Stimulated activated CD4-positive, alpha-beta T cell treated with anti-CD3 and anti-CD28 coated beads, Interleukin-4, amount 100 ng/mL, for 48 hours (primary cell): ENCODE data around the gene UBE3A.

Experiments
- DNase-seq, 2 donors: peaks; one replicate each; pipeline ENCODE4 v3.0.0-alpha.2; 2020; ENCODE audit warnings: low read depth in 2 of 2

Gene UBE3A

GRCh38 chr15:25403771-25404170 lies 35.1 kb downstream of the UBE3A start:
- no peak for DNase-seq

GRCh38 chr15:25402342-25402741 lies 36.5 kb downstream of the UBE3A start:
- DNase-seq: no peak

GRCh38 chr15:25401501-25401900 lies 37.3 kb downstream of the UBE3A start:
- no peak for DNase-seq

GRCh38 chr15:25397100-25397499 lies 41.7 kb downstream of the UBE3A start:
- DNase-seq: no peak

- DNase-seq: no peak
Observed at GRCh38 chr15:25394898-25395297, 43.9 kb downstream of the UBE3A start.

- no peak for DNase-seq
Observed at GRCh38 chr15:25392806-25393205, 46.0 kb downstream of the UBE3A start.

- DNase-seq: no peak
Observed at GRCh38 chr15:25391971-25392721, 46.7 kb downstream of the UBE3A start.

GRCh38 chr15:25385986-25386385 lies 52.8 kb downstream of the UBE3A start:
- no peak for DNase-seq

- DNase-seq: no peak
Observed at GRCh38 chr15:25381579-25381978, 57.2 kb downstream of the UBE3A start.

GRCh38 chr15:25378501-25378901 lies 60.3 kb downstream of the UBE3A start:
- no peak for DNase-seq

GRCh38 chr15:25375557-25375956 lies 63.3 kb downstream of the UBE3A start:
- DNase-seq: no peak

GRCh38 chr15:25374143-25374542 lies 64.7 kb downstream of the UBE3A start:
- DNase-seq: no peak

GRCh38 chr15:25372298-25372697 lies 66.5 kb downstream of the UBE3A start:
- no peak for DNase-seq

GRCh38 chr15:25368850-25369249 lies 70.0 kb downstream of the UBE3A start:
- DNase-seq: no peak

GRCh38 chr15:25366058-25366457 lies 72.8 kb downstream of the UBE3A start:
- DNase-seq: no peak

- no peak for DNase-seq
Observed at GRCh38 chr15:25362545-25362944, 76.3 kb downstream of the UBE3A start.

GRCh38 chr15:25347707-25348106 lies 91.1 kb downstream of the UBE3A start:
- no peak for DNase-seq

- DNase-seq: no peak
Observed at GRCh38 chr15:25346371-25346770, 92.5 kb downstream of the UBE3A start.

- no peak for DNase-seq
Observed at GRCh38 chr15:25345943-25346342, 92.9 kb downstream of the UBE3A start.

GRCh38 chr15:25342629-25343028 lies 96.2 kb downstream of the UBE3A start:
- DNase-seq: no peak

- no peak for DNase-seq
Observed at GRCh38 chr15:25339431-25339830, 99.4 kb downstream of the UBE3A start.

- DNase-seq: no peak
Observed at GRCh38 chr15:25335279-25335678, 103.5 kb downstream of the UBE3A start.

- no peak for DNase-seq
Observed at GRCh38 chr15:25333049-25333448, 105.8 kb downstream of the UBE3A start.

GRCh38 chr15:25332306-25332705 lies 106.5 kb downstream of the UBE3A start:
- DNase-seq: no peak
